H1 (cell line): Measurements from ENCODE around the gene ZHX3. TPM values are rescaled to one million over a fixed set of nuclear protein-coding genes. Genes with fewer than 3 reads are reported as not detected.
A peak's percentile ranks its signal among the peaks of the same experiment; 100 is the strongest.

Source experiments
- CTCF ChIA-PET: fragments of 300-600 bp; sonication (Branson Sonifier 250); formaldehyde crosslinking; loops from one replicate; lab custom pipeline; 2021; ENCODE audit not compliant: partially characterized antibody; lab: Charles Lee
- POLR2A ChIA-PET: fragments of 300-600 bp; sonication (Branson Sonifier 250); formaldehyde crosslinking; loops from one replicate; lab custom pipeline; 2021; ENCODE audit warnings: inconsistent platforms; ENCODE audit not compliant: partially characterized antibody; lab: Charles Lee
- DNase-seq, 2 experiments: peaks; one replicate each; pipeline versions ENCODE4 v3.0.0 to v3.0.0-alpha.2; 2010 to 2022; ENCODE audit warnings: low spot score in 2 of 2, low read depth in 1 of 2, mixed read lengths in 1 of 2
- FAIRE-seq: peaks from 2 replicates; lab custom pipeline; 2011; peaks lifted over from hg19 to GRCh38; lab: Jason Lieb, UNC
- H2AFZ ChIP-seq: 2 replicates; pipeline ENCODE4 v1.8.1; 2012; ENCODE audit warnings: low read length, inconsistent platforms
- H2AK5ac ChIP-seq: 2 replicates; pipeline ENCODE4 v1.6.1; 2013; ENCODE audit warnings: low read depth, low read length
- H2BK120ac ChIP-seq: replicated peaks from 2 replicates; pipeline ENCODE3; 2013; ENCODE audit warnings: low read depth, low read length, inconsistent platforms
- H2BK12ac ChIP-seq: 2 replicates; pipeline ENCODE4 v1.6.1; 2013; ENCODE audit warnings: low read depth, low read length
- H2BK15ac ChIP-seq: 2 replicates; pipeline ENCODE4 v1.6.1; 2013; ENCODE audit warnings: low read length
- H2BK20ac ChIP-seq: 2 replicates; pipeline ENCODE4 v1.6.1; 2013; ENCODE audit warnings: low read length
- H2BK5ac ChIP-seq: 2 replicates; pipeline ENCODE4 v1.6.1; 2013; ENCODE audit warnings: low read depth, low read length
- H3K14ac ChIP-seq: 2 replicates; pipeline ENCODE4 v1.6.1; 2013; ENCODE audit warnings: inconsistent platforms; ENCODE audit not compliant: insufficient read length
- H3K18ac ChIP-seq: 2 replicates; pipeline ENCODE4 v1.6.1; 2013; ENCODE audit warnings: low read length; ENCODE audit errors: extremely low read depth
- H3K23ac ChIP-seq: 2 replicates; pipeline ENCODE4 v1.6.1; 2013; ENCODE audit warnings: inconsistent platforms; ENCODE audit not compliant: insufficient read length
- H3K23me2 ChIP-seq: 2 replicates; pipeline ENCODE4 v1.6.1; 2013; ENCODE audit warnings: low read depth, low read length
- H3K27ac ChIP-seq: 2 replicates; pipeline ENCODE4 v1.6.1; 2011; ENCODE audit warnings: low read depth, low read length, inconsistent platforms
- H3K27me3 ChIP-seq, 4 experiments: replicated peaks in 1 of 4; 1 replicate in 1 of 4; 2 replicates in 3 of 4; pipeline versions ENCODE4 v1.6.1 to v1.8.1; 2011 to 2013; ENCODE audit warnings: low read length in 3 of 4, mild to moderate bottlenecking in 3 of 4, inconsistent platforms in 2 of 4, mixed read lengths in 2 of 4, moderate library complexity in 1 of 4; ENCODE audit not compliant: control insufficient read depth in 3 of 4, insufficient read depth in 3 of 4; ENCODE audit errors: extremely low read depth in 1 of 4
- H3K36me3 ChIP-seq, 4 experiments: 2 replicates each; pipeline versions ENCODE4 v1.6.1 to v1.8.1; 2011 to 2013; ENCODE audit warnings: mild to moderate bottlenecking in 4 of 4, low read length in 3 of 4, moderate library complexity in 2 of 4, control low read depth in 1 of 4, inconsistent platforms in 1 of 4; ENCODE audit not compliant: insufficient read depth in 4 of 4, control insufficient read depth in 2 of 4
- H3K4ac ChIP-seq: replicated peaks from 2 replicates; pipeline ENCODE3; 2013; ENCODE audit warnings: low read length, low read depth, mixed read lengths, inconsistent platforms; ENCODE audit not compliant: insufficient read length
- H3K4me1 ChIP-seq, 4 experiments: replicated peaks in 1 of 4; 1 replicate in 1 of 4; 2 replicates in 3 of 4; pipeline versions ENCODE4 v1.6.1 to v1.8.1; 2011 to 2013; ENCODE audit warnings: low read length in 3 of 4, inconsistent platforms in 2 of 4, mixed read lengths in 1 of 4; ENCODE audit not compliant: insufficient read depth in 4 of 4, control insufficient read depth in 3 of 4
- H3K4me2 ChIP-seq, 2 experiments: 2 replicates each; pipeline versions ENCODE4 v1.6.1 to v1.8.1; 2011 to 2013; ENCODE audit warnings: low read depth in 2 of 2, low read length in 2 of 2, control low read depth in 1 of 2, inconsistent platforms in 1 of 2, mild to moderate bottlenecking in 1 of 2; ENCODE audit not compliant: insufficient read depth in 1 of 2
- H3K4me3 ChIP-seq, 4 experiments: fragments of 200-600, 300-600 bp in 1 of 4; sonication (generic), shearing (Covaris generic), sonication (Bioruptor Twin) in 1 of 4; 2 replicates each; pipeline versions ENCODE4 v1.5.1 to v1.8.1; 2011 to 2016; ENCODE audit warnings: low read length in 4 of 4, low read depth in 3 of 4, control low read depth in 2 of 4, inconsistent platforms in 2 of 4, mild to moderate bottlenecking in 2 of 4, mixed read lengths in 1 of 4, moderate library complexity in 1 of 4; ENCODE audit not compliant: insufficient read depth in 2 of 4; ENCODE audit errors: extremely low read depth in 1 of 4
- H3K56ac ChIP-seq: replicated peaks from 2 replicates; pipeline ENCODE3; 2013; ENCODE audit warnings: low read depth, mild to moderate bottlenecking, mixed read lengths, low read length, inconsistent platforms; ENCODE audit not compliant: insufficient read length
- H3K79me1 ChIP-seq: 2 replicates; pipeline ENCODE4 v1.6.1; 2013; ENCODE audit warnings: low read depth, low read length, control low read depth
- H3K79me2 ChIP-seq, 2 experiments: 2 replicates each; pipeline versions ENCODE4 v1.6.1 to v1.8.1; 2012 to 2013; ENCODE audit warnings: low read length in 2 of 2, mild to moderate bottlenecking in 2 of 2, inconsistent platforms in 1 of 2; ENCODE audit not compliant: insufficient read depth in 2 of 2, control insufficient read depth in 1 of 2
- H3K9ac ChIP-seq, 4 experiments: replicated peaks in 1 of 4; 1 replicate in 1 of 4; 2 replicates in 3 of 4; pipeline versions ENCODE4 v1.6.1 to v1.8.1; 2011 to 2013; ENCODE audit warnings: low read depth in 3 of 4, low read length in 3 of 4, control low read depth in 2 of 4, mild to moderate bottlenecking in 2 of 4, moderate library complexity in 2 of 4, inconsistent platforms in 1 of 4; ENCODE audit errors: extremely low read depth in 1 of 4
- H3K9me3 ChIP-seq, 2 experiments: 2 replicates each; pipeline versions ENCODE4 v1.6.1 to v1.8.1; 2012 to 2013; ENCODE audit warnings: mild to moderate bottlenecking in 2 of 2, moderate library complexity in 2 of 2, control low read depth in 1 of 2, inconsistent platforms in 1 of 2, low read depth in 1 of 2, low read length in 1 of 2, mixed read lengths in 1 of 2; ENCODE audit not compliant: insufficient read depth in 2 of 2
- H4K20me1 ChIP-seq, 2 experiments: replicated peaks in 1 of 2; 2 replicates each; pipeline versions ENCODE3 to v1.8.1; 2011 to 2013; ENCODE audit warnings: inconsistent platforms in 2 of 2, low read length in 2 of 2, mild to moderate bottlenecking in 1 of 2; ENCODE audit not compliant: insufficient read depth in 2 of 2, control insufficient read depth in 1 of 2
- H4K5ac ChIP-seq: 2 replicates; pipeline ENCODE4 v1.6.1; 2013; ENCODE audit warnings: low read length, low read depth, mixed read lengths, inconsistent platforms; ENCODE audit not compliant: insufficient read length
- H4K8ac ChIP-seq: 2 replicates; pipeline ENCODE4 v1.8.0; 2013; ENCODE audit warnings: mild to moderate bottlenecking, moderate library complexity, low read length, inconsistent platforms; ENCODE audit not compliant: insufficient read depth; ENCODE audit errors: extremely low read depth
- H4K91ac ChIP-seq: replicated peaks from 2 replicates; pipeline ENCODE3; 2013; ENCODE audit warnings: low read length, mixed read lengths, inconsistent platforms; ENCODE audit not compliant: insufficient read length
- BACH1 ChIP-seq: IDR thresholded peaks from 2 replicates; pipeline ENCODE4 v1.6.1; 2012; ENCODE audit warnings: low read length, improper control_type of control experiment
- BCL11A ChIP-seq, 2 experiments: IDR thresholded peaks; one replicate each; pipeline ENCODE4 v1.6.1; 2011; ENCODE audit warnings: low read depth in 2 of 2, low read length in 2 of 2, mild to moderate bottlenecking in 2 of 2
- CBX5 ChIP-seq: fragments of 300-800, 300-1000 bp; sonication (generic); IDR thresholded peaks from 2 replicates; pipeline ENCODE4 v1.7.1; 2016; ENCODE audit warnings: antibody characterized with exemption, low read length, low read depth
- CREB1 ChIP-seq: IDR thresholded peaks from 2 replicates; pipeline ENCODE4 v1.6.1; 2012; ENCODE audit warnings: inconsistent platforms
- EZH2 ChIP-seq: fragments of 200-600 bp; sonication (generic); IDR thresholded peaks from 2 replicates; pipeline ENCODE4 v1.7.1; 2012; ENCODE audit warnings: low read depth, mild to moderate bottlenecking, moderate library complexity, low read length, inconsistent platforms; ENCODE audit not compliant: severe bottlenecking
- GTF2F1 ChIP-seq: IDR thresholded peaks from 2 replicates; pipeline ENCODE4 v1.6.1; 2012; ENCODE audit warnings: low read depth, low read length, improper control_type of control experiment, borderline replicate concordance
- JUND ChIP-seq: IDR thresholded peaks from 2 replicates; pipeline ENCODE4 v1.6.1; 2011; ENCODE audit warnings: mild to moderate bottlenecking, improper control_type of control experiment, low read length
- NANOG ChIP-seq: IDR thresholded peaks from 2 replicates; pipeline ENCODE4 v1.6.1; 2011; ENCODE audit warnings: low read length, low read depth, mild to moderate bottlenecking, inconsistent platforms; ENCODE audit not compliant: insufficient read depth, poor library complexity, severe bottlenecking
- NRF1 ChIP-seq: IDR thresholded peaks from 2 replicates; pipeline ENCODE4 v1.6.1; 2011; ENCODE audit warnings: mild to moderate bottlenecking, low read depth, low read length, improper control_type of control experiment
- POLR2A ChIP-seq, 2 experiments: IDR thresholded peaks; 1 replicate in 1 of 2; 2 replicates in 1 of 2; pipeline ENCODE4 v1.6.1; 2011; ENCODE audit warnings: low read depth in 2 of 2, low read length in 2 of 2, mild to moderate bottlenecking in 2 of 2; ENCODE audit errors: control extremely low read depth in 1 of 2
- RFX5 ChIP-seq: IDR thresholded peaks from 2 replicates; pipeline ENCODE4 v1.6.1; 2011; ENCODE audit warnings: low read depth, low read length, improper control_type of control experiment, borderline replicate concordance
- SRF ChIP-seq: IDR thresholded peaks from 2 replicates; pipeline ENCODE4 v1.6.1; 2011; ENCODE audit warnings: mild to moderate bottlenecking, low read depth, low read length, moderate library complexity
- WGBS, 2 experiments: shearing (Covaris generic) in 1 of 2; methylation state at CpG; one replicate each; pipeline versions ENCODE4 v1.1.6 to v1.1.7; 2013 to 2015; ENCODE audit warnings: low lambda C conversion rate in 2 of 2, mixed read lengths in 2 of 2, inconsistent platforms in 1 of 2, low coverage in 1 of 2, missing lambda C conversion rate in 1 of 2; ENCODE audit not compliant: insufficient replicate concordance in 2 of 2, insufficient coverage in 1 of 2, insufficient read length in 1 of 2; ENCODE audit errors: extremely low coverage in 1 of 2, missing lambda C conversion rate in 1 of 2; 5-methylcytosine and 5-hydroxymethylcytosine counted together
- polyA plus RNA-seq, 7 experiments: library from polyadenylated mRNA; depleted of rRNA in 3 of 7; stranded (reverse) in 5 of 7; unstranded in 2 of 7; fragments of >200 nt in 5 of 7; fragments of 200-250 nt in 2 of 7; gene quantifications; 1 replicate in 5 of 7; 2 replicates in 1 of 7; 4 replicates in 1 of 7; pipeline versions ENCODE4 v1.2.1 to v1.2.3, GENCODE V29; 2011 to 2013; ENCODE audit warnings: missing spikeins in 2 of 7, mixed read lengths in 2 of 7
- total RNA-seq: library from RNA; stranded (reverse); fragmentation: NEBNext Ultra II Directional; extraction: Animal tissue kit (Norgen Biotek cat#: 25700); gene quantifications from 2 replicates; pipeline ENCODE4 v1.2.1, GENCODE V29; 2021
- TF ChIP-seq, protein P1 (sequence below): IDR thresholded peaks from 2 replicates; pipeline ENCODE4 v1.6.1; 2011; ENCODE audit warnings: low read depth, mild to moderate bottlenecking, low read length; ENCODE audit not compliant: insufficient read depth

ZHX3 gene
- total and polyA plus RNA-seq, 2 of the 8 experiments (the other 6 are each of a cell fraction or from before 2014, with no cell fraction given) = 1.00 to 7.8 TPM

DNA sequence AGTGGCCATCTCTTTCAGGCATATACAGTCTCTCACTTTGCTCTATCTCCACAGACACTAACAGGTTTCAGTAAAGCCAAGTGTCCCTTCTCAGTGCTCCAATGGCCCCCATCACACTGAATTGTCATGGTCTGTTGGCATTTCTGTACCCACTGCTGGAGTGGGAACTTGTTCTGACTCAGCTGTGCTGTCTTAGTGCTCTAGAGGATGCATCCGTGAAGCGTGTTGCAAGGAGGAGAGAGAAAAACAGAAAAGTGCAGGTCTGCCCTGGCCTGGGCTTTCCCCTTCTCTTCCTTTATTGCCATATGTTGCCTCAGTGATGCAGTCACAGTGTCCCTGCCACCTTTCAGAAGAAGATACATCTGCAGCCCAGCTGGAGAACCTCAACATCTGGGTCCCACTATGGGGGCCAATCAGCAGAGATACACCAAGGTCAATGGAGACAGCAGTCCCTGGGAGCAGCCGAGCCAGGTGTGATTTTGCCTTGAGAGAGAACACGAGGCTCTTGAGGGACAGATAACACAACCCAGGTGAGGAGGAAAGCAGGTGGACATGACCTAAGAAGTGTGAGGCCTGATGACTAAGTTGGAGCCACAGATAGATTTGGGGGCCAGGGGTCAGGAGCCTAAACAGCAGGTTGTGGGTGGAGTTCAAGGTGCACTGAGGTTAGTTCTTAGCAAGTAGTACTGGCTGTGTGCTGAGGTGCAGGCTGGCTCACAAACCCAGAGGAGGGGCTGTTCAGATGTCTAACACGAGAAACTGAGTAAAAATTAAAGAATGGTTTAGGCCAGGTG, 185.7 kb downstream of the ZHX3 start:
- no peak overlapping the region for H2BK20ac ChIP-seq
- no peak overlapping the region for H2AK5ac ChIP-seq
- DNase-seq (peak in 1 of 2 experiments; percentile 17), FAIRE-seq (no peak)
- no peak overlapping the region for H3K9ac ChIP-seq
- H3K23ac ChIP-seq = no peak overlapping the region
- no peak overlapping the region for H4K5ac ChIP-seq
- no peak overlapping the region for H3K56ac ChIP-seq
- no peak overlapping the region for H3K18ac ChIP-seq
- no peak overlapping the region for H3K27ac ChIP-seq
- no peak overlapping the region for H2AFZ ChIP-seq
- H3K4me2 ChIP-seq = no peak overlapping the region
- CTCF ChIA-PET = interaction anchor here (1.5 kb wide), 1 partner anchor 15 kb away, joined by 3 read pairs; no protein-coding TSS in a partner anchor
- H2BK5ac ChIP-seq = no peak overlapping the region
- no peak overlapping the region for H2BK120ac ChIP-seq
- no peak overlapping the region for H3K4me3 ChIP-seq
- H3K79me1 ChIP-seq = no peaks in the 10 kb centered on the region
- no peak overlapping the region for H3K4ac ChIP-seq
- H3K23me2 ChIP-seq = peaks cover 4% of the 10 kb centered on the region; the same call in 1 of the 2 replicates
- no peak overlapping the region for H4K8ac ChIP-seq
- H3K27me3 ChIP-seq = peaks cover 0 to 9% (median 2%) of the 10 kb centered on the region in 4 experiments; a peak in 3 of 7 replicates
- H4K91ac ChIP-seq = no peak overlapping the region
- H3K14ac ChIP-seq = no peak overlapping the region
- POLR2A ChIA-PET = no interaction called here
- no peak overlapping the region for H2BK15ac ChIP-seq
- H2BK12ac ChIP-seq = no peak overlapping the region
- no peaks in the 10 kb centered on the region for H3K79me2 ChIP-seq
- no peaks in the 10 kb centered on the region for H3K9me3 ChIP-seq
- H3K4me1 ChIP-seq = peaks cover 5 to 11% (median 8%) of the 10 kb centered on the region in 4 experiments
- peaks cover 0 to 2% of the 10 kb centered on the region in 2 experiments for H4K20me1 ChIP-seq
- 67% methylated on average over 4 of the region's 5 CpGs; no CpG with 5 or more reads in 1 of the 2 experiments for WGBS, 2 experiments
- H3K36me3 ChIP-seq = no peaks in the 10 kb centered on the region
- TF ChIP-seq RFX5 = no peak
- TF ChIP-seq EZH2 = no peak
- no peak for TF ChIP-seq GTF2F1
- TF ChIP-seq CREB1 = no peak
- TF ChIP-seq NRF1 = no peak
- TF ChIP-seq POLR2A (IDR thresholded peaks at IDR 0.05; ENCODE audit: control extremely low read depth in 1 of 2, low read depth in 2 of 2, low read length in 2 of 2) = no peak
- TF ChIP-seq, protein P1, sequence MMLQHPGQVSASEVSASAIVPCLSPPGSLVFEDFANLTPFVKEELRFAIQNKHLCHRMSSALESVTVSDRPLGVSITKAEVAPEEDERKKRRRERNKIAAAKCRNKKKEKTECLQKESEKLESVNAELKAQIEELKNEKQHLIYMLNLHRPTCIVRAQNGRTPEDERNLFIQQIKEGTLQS = no peak
- TF ChIP-seq SRF = no peak
- TF ChIP-seq BACH1 = no peak
- TF ChIP-seq CBX5 = no peak
- no peak for TF ChIP-seq NANOG
- no peak for TF ChIP-seq JUND
- TF ChIP-seq BCL11A (IDR thresholded peaks at IDR 0.05; ENCODE audit: low read depth in 2 of 2, low read length in 2 of 2) = no peak
